H1 (cell line): ENCODE measurements around the gene BCL7B.

ENCODE experiments used
- BCL11A ChIP-seq, 2 experiments: IDR thresholded peaks; one replicate each; pipeline ENCODE4 v1.6.1; 2011; ENCODE audit warnings: low read depth in 2 of 2, low read length in 2 of 2, mild to moderate bottlenecking in 2 of 2
- CREB1 ChIP-seq: IDR thresholded peaks from 2 replicates; pipeline ENCODE4 v1.6.1; 2012; ENCODE audit warnings: inconsistent platforms
- KDM5A ChIP-seq: fragments of 200-600 bp; IDR thresholded peaks from 2 replicates; pipeline ENCODE4 v1.7.1; 2012; ENCODE audit warnings: mild to moderate bottlenecking, low read length, inconsistent platforms, mixed read lengths
- POLR2A ChIP-seq, 2 experiments: IDR thresholded peaks; 1 replicate in 1 of 2; 2 replicates in 1 of 2; pipeline ENCODE4 v1.6.1; 2011; ENCODE audit warnings: low read depth in 2 of 2, low read length in 2 of 2, mild to moderate bottlenecking in 2 of 2; ENCODE audit errors: control extremely low read depth in 1 of 2
- POLR2AphosphoS5 ChIP-seq: IDR thresholded peaks from 2 replicates; pipeline ENCODE4 v1.6.1; 2011; ENCODE audit warnings: low read depth, low read length
- RFX5 ChIP-seq: IDR thresholded peaks from 2 replicates; pipeline ENCODE4 v1.6.1; 2011; ENCODE audit warnings: low read depth, low read length, improper control_type of control experiment, borderline replicate concordance
- SP1 ChIP-seq: IDR thresholded peaks from 2 replicates; pipeline ENCODE4 v1.6.1; 2011; ENCODE audit warnings: low read depth, low read length
- SP4 ChIP-seq: IDR thresholded peaks from 2 replicates; pipeline ENCODE4 v1.6.1; 2012; ENCODE audit warnings: low read length, inconsistent platforms
- SUZ12 ChIP-seq: fragments of 200-600 bp; sonication (generic); IDR thresholded peaks from 2 replicates; pipeline ENCODE4 v1.6.1; 2012; ENCODE audit warnings: mild to moderate bottlenecking, inconsistent platforms, low read length, moderate library complexity, mixed read lengths
- YY1 ChIP-seq: IDR thresholded peaks from 2 replicates; pipeline ENCODE4 v1.6.1; 2011; ENCODE audit warnings: low read depth, mild to moderate bottlenecking, low read length
- TF ChIP-seq, protein P1 (sequence below): IDR thresholded peaks from 2 replicates; pipeline ENCODE4 v1.6.1; 2011; ENCODE audit warnings: low read depth, mild to moderate bottlenecking, low read length; ENCODE audit not compliant: insufficient read depth
- TF ChIP-seq, protein P2 (sequence below), 3 experiments: IDR thresholded peaks; 1 replicate in 2 of 3; 2 replicates in 1 of 3; pipeline versions ENCODE4 v1.5.1 to v1.6.1; 2011; ENCODE audit warnings: low read length in 3 of 3, mild to moderate bottlenecking in 3 of 3, inconsistent platforms in 2 of 3, low read depth in 1 of 3, moderate library complexity in 1 of 3; ENCODE audit not compliant: insufficient read depth in 1 of 3; ENCODE audit errors: control extremely low read depth in 1 of 3
- TF ChIP-seq, protein P3 (sequence below): IDR thresholded peaks from 2 replicates; pipeline ENCODE4 v1.6.1; 2012; ENCODE audit warnings: inconsistent platforms
- TF ChIP-seq, protein P4 (sequence below): IDR thresholded peaks from 2 replicates; pipeline ENCODE4 v1.6.1; 2011; ENCODE audit warnings: low read length, improper control_type of control experiment

DNA sequence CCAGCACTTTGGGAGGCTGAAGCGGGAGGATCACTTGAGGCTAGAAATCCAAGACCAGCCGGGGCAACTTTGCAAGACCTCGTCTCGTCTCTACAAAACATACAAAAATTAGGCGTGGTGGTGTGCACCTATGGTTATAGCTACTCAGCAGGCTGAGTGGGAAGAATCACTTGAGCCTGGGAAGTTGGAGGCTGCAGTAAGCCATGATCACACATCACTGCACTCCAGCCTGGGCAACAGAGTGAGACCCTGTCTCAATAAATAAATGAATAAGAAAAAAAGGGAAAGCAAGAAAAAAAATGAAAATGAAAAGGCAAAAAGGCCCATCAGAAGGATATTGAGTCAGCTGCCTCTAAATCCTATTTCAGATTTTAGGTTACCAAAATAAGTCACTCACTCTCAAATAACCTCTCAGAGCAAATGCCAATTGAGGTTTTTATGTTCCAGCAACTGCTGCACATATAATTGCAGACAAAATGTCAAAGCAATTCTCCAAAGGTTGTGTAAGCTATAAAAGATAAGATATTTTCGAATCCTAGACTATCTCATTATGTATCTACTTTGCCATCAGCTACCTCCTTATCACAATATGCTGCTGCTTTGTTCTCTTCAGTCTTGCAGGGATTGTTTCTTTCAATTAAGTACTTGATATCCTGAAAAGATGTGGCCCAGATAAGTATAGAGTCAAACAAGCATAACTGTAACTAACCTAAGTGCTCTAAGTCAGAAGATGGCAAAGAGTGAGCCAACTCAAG is 40.1 kb downstream of the BCL7B start:
- no peak for TF ChIP-seq SUZ12
- no peak for TF ChIP-seq KDM5A
- TF ChIP-seq, protein P1, sequence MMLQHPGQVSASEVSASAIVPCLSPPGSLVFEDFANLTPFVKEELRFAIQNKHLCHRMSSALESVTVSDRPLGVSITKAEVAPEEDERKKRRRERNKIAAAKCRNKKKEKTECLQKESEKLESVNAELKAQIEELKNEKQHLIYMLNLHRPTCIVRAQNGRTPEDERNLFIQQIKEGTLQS = no peak
- TF ChIP-seq, protein P2, sequence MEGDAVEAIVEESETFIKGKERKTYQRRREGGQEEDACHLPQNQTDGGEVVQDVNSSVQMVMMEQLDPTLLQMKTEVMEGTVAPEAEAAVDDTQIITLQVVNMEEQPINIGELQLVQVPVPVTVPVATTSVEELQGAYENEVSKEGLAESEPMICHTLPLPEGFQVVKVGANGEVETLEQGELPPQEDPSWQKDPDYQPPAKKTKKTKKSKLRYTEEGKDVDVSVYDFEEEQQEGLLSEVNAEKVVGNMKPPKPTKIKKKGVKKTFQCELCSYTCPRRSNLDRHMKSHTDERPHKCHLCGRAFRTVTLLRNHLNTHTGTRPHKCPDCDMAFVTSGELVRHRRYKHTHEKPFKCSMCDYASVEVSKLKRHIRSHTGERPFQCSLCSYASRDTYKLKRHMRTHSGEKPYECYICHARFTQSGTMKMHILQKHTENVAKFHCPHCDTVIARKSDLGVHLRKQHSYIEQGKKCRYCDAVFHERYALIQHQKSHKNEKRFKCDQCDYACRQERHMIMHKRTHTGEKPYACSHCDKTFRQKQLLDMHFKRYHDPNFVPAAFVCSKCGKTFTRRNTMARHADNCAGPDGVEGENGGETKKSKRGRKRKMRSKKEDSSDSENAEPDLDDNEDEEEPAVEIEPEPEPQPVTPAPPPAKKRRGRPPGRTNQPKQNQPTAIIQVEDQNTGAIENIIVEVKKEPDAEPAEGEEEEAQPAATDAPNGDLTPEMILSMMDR (IDR thresholded peaks at IDR 0.05; ENCODE audit: control extremely low read depth in 1 of 3, insufficient read depth in 1 of 3, low read depth in 1 of 3, low read length in 3 of 3) = no peak
- no peak for TF ChIP-seq YY1
- TF ChIP-seq SP1 = no peak
- TF ChIP-seq SP4 = no peak
- no peak for TF ChIP-seq POLR2AphosphoS5
- TF ChIP-seq, protein P3, sequence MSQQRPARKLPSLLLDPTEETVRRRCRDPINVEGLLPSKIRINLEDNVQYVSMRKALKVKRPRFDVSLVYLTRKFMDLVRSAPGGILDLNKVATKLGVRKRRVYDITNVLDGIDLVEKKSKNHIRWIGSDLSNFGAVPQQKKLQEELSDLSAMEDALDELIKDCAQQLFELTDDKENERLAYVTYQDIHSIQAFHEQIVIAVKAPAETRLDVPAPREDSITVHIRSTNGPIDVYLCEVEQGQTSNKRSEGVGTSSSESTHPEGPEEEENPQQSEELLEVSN = no peak
- no peak for TF ChIP-seq RFX5
- no peak for TF ChIP-seq BCL11A (IDR thresholded peaks at IDR 0.05; ENCODE audit: low read depth in 2 of 2, low read length in 2 of 2)
- no peak for TF ChIP-seq POLR2A (IDR thresholded peaks at IDR 0.05; ENCODE audit: control extremely low read depth in 1 of 2, low read depth in 2 of 2, low read length in 2 of 2)
- no peak for TF ChIP-seq CREB1
- TF ChIP-seq, protein P4, sequence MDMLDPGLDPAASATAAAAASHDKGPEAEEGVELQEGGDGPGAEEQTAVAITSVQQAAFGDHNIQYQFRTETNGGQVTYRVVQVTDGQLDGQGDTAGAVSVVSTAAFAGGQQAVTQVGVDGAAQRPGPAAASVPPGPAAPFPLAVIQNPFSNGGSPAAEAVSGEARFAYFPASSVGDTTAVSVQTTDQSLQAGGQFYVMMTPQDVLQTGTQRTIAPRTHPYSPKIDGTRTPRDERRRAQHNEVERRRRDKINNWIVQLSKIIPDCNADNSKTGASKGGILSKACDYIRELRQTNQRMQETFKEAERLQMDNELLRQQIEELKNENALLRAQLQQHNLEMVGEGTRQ = no peak
